Epithelial cell of proximal tubule (primary cell): ENCODE results near the gene RPL39L. TPM values are rescaled to one million over a fixed set of nuclear protein-coding genes. Genes with fewer than 3 reads are reported as not detected.

Source experiments
- DNase-seq: peaks from one replicate; pipeline ENCODE4 v3.0.0-alpha.2; 2011; ENCODE audit warnings: low read depth
- H3K4me3 ChIP-seq: 2 replicates; pipeline ENCODE4 v1.5.1; 2011; ENCODE audit warnings: low read depth, mild to moderate bottlenecking, low read length
- total RNA-seq: library from RNA; depleted of rRNA; stranded (reverse); fragments of >200 nt; gene quantifications from 2 replicates; pipeline ENCODE4 v1.2.3, GENCODE V29; 2015
- TF ChIP-seq, protein P1 (sequence below): conservative IDR thresholded peaks from 2 replicates; pipeline ENCODE4 v1.5.1; 2012; ENCODE audit warnings: low read depth, mild to moderate bottlenecking, low read length

Gene RPL39L
- total RNA-seq, 1 donor from 2014 or later: 35.0 TPM

DNA sequence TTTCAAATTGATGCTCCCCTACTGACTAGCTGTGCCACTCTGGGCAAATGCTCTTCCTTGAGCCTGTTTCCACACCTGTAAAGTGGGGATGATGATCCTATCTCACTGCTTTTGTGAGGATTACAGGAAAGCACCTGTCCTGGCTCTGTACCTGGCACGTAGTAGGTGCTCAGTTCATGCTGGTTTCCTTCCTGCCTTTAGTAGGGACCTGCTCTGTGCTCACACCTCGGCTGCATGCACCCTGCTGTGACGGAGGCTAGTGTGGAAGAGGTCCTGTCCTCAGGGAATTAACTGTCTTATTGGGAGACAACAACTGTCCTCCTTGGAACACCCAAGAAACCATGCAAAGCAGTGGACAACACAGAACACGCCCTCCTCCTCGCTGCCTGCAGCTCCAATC, 61.8 kb downstream of the RPL39L start:
- H3K4me3 ChIP-seq: no peak overlapping the region
- no peak for DNase-seq
- TF ChIP-seq, protein P1, sequence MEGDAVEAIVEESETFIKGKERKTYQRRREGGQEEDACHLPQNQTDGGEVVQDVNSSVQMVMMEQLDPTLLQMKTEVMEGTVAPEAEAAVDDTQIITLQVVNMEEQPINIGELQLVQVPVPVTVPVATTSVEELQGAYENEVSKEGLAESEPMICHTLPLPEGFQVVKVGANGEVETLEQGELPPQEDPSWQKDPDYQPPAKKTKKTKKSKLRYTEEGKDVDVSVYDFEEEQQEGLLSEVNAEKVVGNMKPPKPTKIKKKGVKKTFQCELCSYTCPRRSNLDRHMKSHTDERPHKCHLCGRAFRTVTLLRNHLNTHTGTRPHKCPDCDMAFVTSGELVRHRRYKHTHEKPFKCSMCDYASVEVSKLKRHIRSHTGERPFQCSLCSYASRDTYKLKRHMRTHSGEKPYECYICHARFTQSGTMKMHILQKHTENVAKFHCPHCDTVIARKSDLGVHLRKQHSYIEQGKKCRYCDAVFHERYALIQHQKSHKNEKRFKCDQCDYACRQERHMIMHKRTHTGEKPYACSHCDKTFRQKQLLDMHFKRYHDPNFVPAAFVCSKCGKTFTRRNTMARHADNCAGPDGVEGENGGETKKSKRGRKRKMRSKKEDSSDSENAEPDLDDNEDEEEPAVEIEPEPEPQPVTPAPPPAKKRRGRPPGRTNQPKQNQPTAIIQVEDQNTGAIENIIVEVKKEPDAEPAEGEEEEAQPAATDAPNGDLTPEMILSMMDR: no peak

DNA sequence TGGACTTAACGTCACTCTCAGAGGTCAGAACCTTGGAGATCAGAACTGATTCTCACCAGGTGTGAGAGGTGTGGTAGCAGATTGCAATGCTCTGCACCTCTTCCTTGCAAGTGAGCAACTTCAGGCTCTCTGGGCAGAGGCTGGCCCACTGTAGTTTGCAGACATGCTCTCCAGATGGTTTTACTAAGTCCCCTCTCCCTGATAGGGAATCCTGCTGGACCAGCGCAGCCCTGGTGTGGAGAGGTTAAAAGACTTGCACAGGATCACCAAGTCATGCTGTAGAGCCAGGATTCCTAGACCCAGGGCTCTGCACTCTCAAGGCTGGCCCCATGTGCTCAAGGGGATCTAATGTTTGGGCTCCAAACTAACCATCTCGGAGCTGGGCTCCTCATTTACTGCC, 62.2 kb downstream of the RPL39L start:
- TF ChIP-seq, protein P1: no peak
- no peak overlapping the region for H3K4me3 ChIP-seq
- no peak for DNase-seq

DNA sequence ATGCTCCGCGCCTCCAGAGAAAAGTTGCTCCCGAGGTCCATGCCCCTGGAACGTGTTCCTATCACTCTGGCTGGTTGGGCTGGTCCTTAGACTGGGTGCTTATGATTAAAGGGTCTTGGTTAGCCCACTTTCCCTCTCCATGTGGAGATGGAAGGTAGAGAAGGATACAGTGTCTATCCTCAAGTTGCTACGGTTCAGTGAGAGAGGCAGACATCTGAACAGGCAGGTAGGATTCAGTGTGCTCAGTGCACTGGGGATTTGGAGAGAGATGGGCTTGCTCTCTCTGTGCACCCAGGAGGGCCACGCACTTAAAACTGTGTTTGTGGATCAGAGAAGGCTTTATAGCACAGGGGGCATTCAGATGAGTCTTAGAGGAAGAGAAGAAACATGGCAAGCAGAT, 63.0 kb downstream of the RPL39L start:
- TF ChIP-seq, protein P1: no peak
- no peak for DNase-seq
- no peak overlapping the region for H3K4me3 ChIP-seq

DNA sequence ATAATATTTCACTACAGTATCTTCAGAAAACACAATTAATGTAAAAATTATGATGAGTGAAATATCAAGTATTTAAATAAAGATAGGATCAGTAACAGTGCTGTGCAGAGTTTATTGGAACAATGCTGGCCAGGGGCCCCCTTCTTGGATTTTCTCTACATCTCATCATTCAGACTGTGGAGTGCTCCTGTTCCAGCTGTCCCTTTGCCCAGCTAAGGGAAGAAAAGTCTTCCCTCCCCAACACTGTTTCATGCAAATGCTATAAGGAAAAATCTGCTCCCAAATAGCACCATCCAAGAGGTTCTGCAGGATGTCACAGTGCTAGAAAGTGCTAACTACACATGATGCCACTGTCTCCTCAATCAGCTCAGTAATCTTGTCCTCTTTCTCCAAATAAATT, 64.5 kb downstream of the RPL39L start:
- TF ChIP-seq, protein P1: no peak
- H3K4me3 ChIP-seq: no peak overlapping the region
- DNase-seq: no peak

DNA sequence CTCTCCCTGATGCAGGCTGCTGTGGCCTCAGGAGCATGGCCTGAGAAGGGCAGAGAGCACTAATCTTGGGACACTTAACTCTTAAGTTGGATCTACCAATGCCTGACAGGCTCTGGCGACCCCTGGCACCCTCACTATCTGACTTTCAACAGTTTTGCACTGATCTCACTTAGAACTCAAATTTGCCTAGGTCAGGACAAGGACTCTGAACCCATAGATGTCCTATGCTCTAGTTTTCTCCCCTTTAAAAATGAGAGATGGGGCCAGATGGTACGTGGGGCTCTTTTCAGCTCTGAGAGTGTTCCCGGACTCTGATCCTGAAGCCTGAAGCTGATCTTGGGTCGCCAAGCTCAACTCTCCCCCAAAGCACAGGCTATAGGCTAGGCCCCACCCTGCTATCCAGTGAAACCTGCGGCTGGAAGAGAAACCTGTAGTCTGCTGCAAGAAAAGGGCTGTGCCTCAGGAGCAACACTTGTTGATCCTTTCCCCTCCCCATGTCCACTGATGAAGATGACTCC, 65.7 kb downstream of the RPL39L start:
- no peak overlapping the region for H3K4me3 ChIP-seq
- TF ChIP-seq, protein P1: no peak
- no peak for DNase-seq

DNA sequence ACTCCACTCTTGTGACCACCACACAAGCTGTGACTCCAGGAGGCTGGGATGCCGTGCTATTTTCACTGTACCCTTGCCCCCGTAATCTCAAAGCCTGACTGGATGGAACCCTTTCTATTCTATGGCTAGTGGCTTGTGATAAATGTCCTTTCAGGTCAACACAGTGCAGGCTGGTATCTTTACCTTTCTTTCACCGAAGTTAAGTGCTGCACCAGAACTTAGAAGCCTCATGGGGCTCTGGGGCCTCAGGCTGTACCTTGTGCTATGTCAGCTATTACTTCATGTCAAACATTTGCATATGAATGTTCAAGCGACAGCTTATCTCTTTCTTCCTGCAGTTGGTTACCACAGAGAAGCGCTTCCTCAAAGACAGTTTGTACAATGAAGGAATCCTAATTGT, 66.8 kb downstream of the RPL39L start:
- H3K4me3 ChIP-seq: no peak overlapping the region
- no peak for DNase-seq
- TF ChIP-seq, protein P1: no peak

DNA sequence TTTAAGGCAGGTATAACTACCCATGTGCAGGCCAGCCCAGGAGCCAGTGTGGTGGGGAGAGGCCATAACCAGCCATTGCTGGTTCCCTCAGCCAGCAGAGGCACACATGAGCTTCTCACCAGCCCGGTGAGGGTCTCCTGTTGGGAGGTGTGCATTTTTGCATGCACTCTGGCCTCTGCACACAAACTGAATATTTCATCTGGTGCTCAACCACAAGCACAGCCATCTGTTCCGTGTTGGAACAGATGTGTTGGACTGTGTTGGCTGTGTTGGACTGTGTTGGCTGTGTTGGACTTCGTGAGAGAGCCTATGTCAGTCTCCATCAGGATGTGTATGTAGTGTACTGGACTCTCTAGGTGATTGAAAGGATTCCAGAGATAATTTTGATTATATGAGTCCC, 67.2 kb downstream of the RPL39L start:
- no peak for DNase-seq
- no peak overlapping the region for H3K4me3 ChIP-seq
- TF ChIP-seq, protein P1: no peak
